ENCODE data around the gene PPP2CA. TPM values are rescaled to one million over a fixed set of nuclear protein-coding genes. Genes with fewer than 3 reads are reported as not detected.

PPP2CA gene
- total RNA-seq, 1 experiment from 2014 or later: 445 TPM

GRCh38 chr5:134203630-134204029 lies 22.2 kb downstream of the PPP2CA start:
- peaks cover 90% of the 10 kb centered on the region for H3K36me3 ChIP-seq
- H3K9me3 ChIP-seq (replicated peaks): no peaks in the 10 kb centered on the region; the same call in 1 of the 2 replicates
- H3K27me3 ChIP-seq (replicated peaks): no peaks in the 10 kb centered on the region
- no peak overlapping the region for H3K27ac ChIP-seq
- H3K4me3 ChIP-seq: no peak overlapping the region
- DNase-seq (ENCODE audit: low read depth in 1 of 2, low spot score in 2 of 2): peak in 1 of 2 experiments; percentile 22
- H3K4me1 ChIP-seq (replicated peaks): no peaks in the 10 kb centered on the region

- H3K27ac ChIP-seq: no peak overlapping the region
- DNase-seq (ENCODE audit: low read depth in 1 of 2, low spot score in 2 of 2): no peak
Measured at GRCh38 chr5:134195666-134196065, 30.2 kb downstream of the PPP2CA start.

GRCh38 chr5:134189031-134189430 lies 36.8 kb downstream of the PPP2CA start:
- H3K4me3 ChIP-seq: no peak overlapping the region
- peaks cover 3% of the 10 kb centered on the region; the same call in 1 of the 2 replicates for H3K36me3 ChIP-seq
- peak in 1 of 2 experiments; percentile 21 for DNase-seq (ENCODE audit: low read depth in 1 of 2, low spot score in 2 of 2)
- no peaks in the 10 kb centered on the region; the same call in 1 of the 2 replicates for H3K27me3 ChIP-seq (replicated peaks)
- no peaks in the 10 kb centered on the region for H3K9me3 ChIP-seq (replicated peaks)
- H3K4me1 ChIP-seq (replicated peaks): 0 out of 2 replicates have a peak, but pooled peaks cover 3% of the 10 kb centered on the region
- H3K27ac ChIP-seq: no peak overlapping the region

More at GRCh38 chr5:134195666-134196065, 30.2 kb downstream of the PPP2CA start:
- Histone ChIP-seq H3K4me1 (replicated peaks) (no peaks in the 10 kb centered on the region), H3K4me3 (no peak overlapping the region), H3K27me3 (replicated peaks) (no peaks in the 10 kb centered on the region), H3K36me3 (peaks cover 69% of the 10 kb centered on the region), H3K9me3 (replicated peaks) (no peaks in the 10 kb centered on the region)

GRCh38 chr5:134188092-134188491 lies 37.8 kb downstream of the PPP2CA start:
- Histone ChIP-seq H3K4me1 (replicated peaks) (0 out of 2 replicates have a peak, but pooled peaks cover 3% of the 10 kb centered on the region), H3K36me3 (no peaks in the 10 kb centered on the region), H3K9me3 (replicated peaks) (no peaks in the 10 kb centered on the region), H3K27me3 (replicated peaks) (no peaks in the 10 kb centered on the region; the same call in 1 of the 2 replicates), H3K27ac (no peak overlapping the region), H3K4me3 (no peak overlapping the region)
- peak in 1 of 2 experiments; percentile 36 for DNase-seq (ENCODE audit: low read depth in 1 of 2, low spot score in 2 of 2)

GRCh38 chr5:134184155-134185135 lies 41.4 kb downstream of the PPP2CA start:
- DNase-seq (ENCODE audit: low read depth in 1 of 2, low spot score in 2 of 2): peak; percentile 60 to 80
- Histone ChIP-seq H3K4me3 (no peak overlapping the region), H3K36me3 (no peaks in the 10 kb centered on the region)

GRCh38 chr5:134183481-134183880 lies 42.4 kb downstream of the PPP2CA start:
- peak in 1 of 2 experiments; percentile 20 for DNase-seq (ENCODE audit: low read depth in 1 of 2, low spot score in 2 of 2)
- Histone ChIP-seq H3K9me3 (replicated peaks) (no peaks in the 10 kb centered on the region), H3K4me1 (replicated peaks) (0 out of 2 replicates have a peak, but pooled peaks cover 3% of the 10 kb centered on the region), H3K27ac (no peak overlapping the region), H3K4me3 (no peak overlapping the region), H3K36me3 (no peaks in the 10 kb centered on the region), H3K27me3 (replicated peaks) (no peaks in the 10 kb centered on the region; the same call in 1 of the 2 replicates)

More at GRCh38 chr5:134184155-134185135, 41.4 kb downstream of the PPP2CA start:
- H3K4me1 ChIP-seq (replicated peaks): 0 out of 2 replicates have a peak, but pooled peaks cover 3% of the 10 kb centered on the region
- no peaks in the 10 kb centered on the region; the same call in 1 of the 2 replicates for H3K27me3 ChIP-seq (replicated peaks)
- H3K27ac ChIP-seq: no peak overlapping the region
- H3K9me3 ChIP-seq (replicated peaks): no peaks in the 10 kb centered on the region

- peaks cover 30% of the 10 kb centered on the region for H3K36me3 ChIP-seq
- no peaks in the 10 kb centered on the region for H3K27me3 ChIP-seq (replicated peaks)
- DNase-seq (ENCODE audit: low read depth in 1 of 2, low spot score in 2 of 2): no peak
- peaks cover 19% of the 10 kb centered on the region for H3K4me1 ChIP-seq (replicated peaks)
- no peaks in the 10 kb centered on the region for H3K9me3 ChIP-seq (replicated peaks)
- H3K27ac ChIP-seq: no peak overlapping the region
- H3K4me3 ChIP-seq: no peak overlapping the region
Measured at GRCh38 chr5:134178096-134178419, 47.8 kb downstream of the PPP2CA start.

- DNase-seq (ENCODE audit: low read depth in 1 of 2, low spot score in 2 of 2): peak in 1 of 2 experiments; percentile 48
- H3K27ac ChIP-seq: peak overlapping the region; percentile 100
- H3K9me3 ChIP-seq (replicated peaks): no peaks in the 10 kb centered on the region
- H3K27me3 ChIP-seq (replicated peaks): no peaks in the 10 kb centered on the region
- H3K4me3 ChIP-seq: peak overlapping the region; percentile 89
- H3K36me3 ChIP-seq: peaks cover 35% of the 10 kb centered on the region
- H3K4me1 ChIP-seq (replicated peaks): peaks cover 19% of the 10 kb centered on the region
Measured at GRCh38 chr5:134177369-134178095, 48.3 kb downstream of the PPP2CA start.

GRCh38 chr5:134176511-134177368 lies 49.1 kb downstream of the PPP2CA start, which contains the start of gene SKP1:
Gene SKP1, minus strand, starts transcription at chr5:134176950. Its CDS starts 2,928 bp downstream, at chr5:134174022.
- Histone ChIP-seq H3K4me1 (replicated peaks) (peaks cover 19% of the 10 kb centered on the region), H3K36me3 (peaks cover 43% of the 10 kb centered on the region), H3K9me3 (replicated peaks) (no peaks in the 10 kb centered on the region), H3K4me3 (peak within 1 kb of the TSS; percentile 89), H3K27ac (peak within 1 kb of the TSS; percentile 100), H3K27me3 (replicated peaks) (no peaks in the 10 kb centered on the region)
- DNase-seq (ENCODE audit: low read depth in 1 of 2, low spot score in 2 of 2): peak; percentile 87 to 94

- peak overlapping the region; percentile 89 for H3K4me3 ChIP-seq
- no peaks in the 10 kb centered on the region for H3K27me3 ChIP-seq (replicated peaks)
- H3K4me1 ChIP-seq (replicated peaks): peaks cover 19% of the 10 kb centered on the region
- H3K27ac ChIP-seq: peak overlapping the region; percentile 100
- H3K9me3 ChIP-seq (replicated peaks): no peaks in the 10 kb centered on the region
- peak; percentile 52 to 61 for DNase-seq (ENCODE audit: low read depth in 1 of 2, low spot score in 2 of 2)
- H3K36me3 ChIP-seq: peaks cover 50% of the 10 kb centered on the region
Measured at GRCh38 chr5:134175921-134176510, 49.9 kb downstream of the PPP2CA start.

- no peaks in the 10 kb centered on the region for H3K9me3 ChIP-seq (replicated peaks)
- no peaks in the 10 kb centered on the region for H3K27me3 ChIP-seq (replicated peaks)
- peaks cover 19% of the 10 kb centered on the region for H3K4me1 ChIP-seq (replicated peaks)
- peak; percentile 30 to 33 for DNase-seq (ENCODE audit: low read depth in 1 of 2, low spot score in 2 of 2)
- peaks cover 59% of the 10 kb centered on the region for H3K36me3 ChIP-seq
- peak overlapping the region; percentile 89 for H3K4me3 ChIP-seq
- H3K27ac ChIP-seq: peak overlapping the region; percentile 100
Measured at GRCh38 chr5:134174841-134175839, 50.7 kb downstream of the PPP2CA start.
